ENCODE measurements around the gene RPL27.

Gene RPL27

GRCh38 chr17:43025290-43025657 lies 27.1 kb downstream of the RPL27 start:
- H3K4me3 ChIP-seq (ENCODE audit: low read depth, low read length) = no peak overlapping the region
- TF ChIP-seq MAX (IDR thresholded peaks at IDR 0.05; ENCODE audit: low read depth, low read length) = no peak
- TF ChIP-seq MYC (IDR thresholded peaks at IDR 0.05; ENCODE audit: low read depth, low read length) = no peak
- TF ChIP-seq CTCF (IDR thresholded peaks at IDR 0.05; ENCODE audit: low read depth, low read length) = no peak
- no peak for TF ChIP-seq POLR2A (IDR thresholded peaks at IDR 0.05; ENCODE audit: extremely low read depth, insufficient read length)
- no peak for DNase-seq (ENCODE audit: low read depth)

DNA sequence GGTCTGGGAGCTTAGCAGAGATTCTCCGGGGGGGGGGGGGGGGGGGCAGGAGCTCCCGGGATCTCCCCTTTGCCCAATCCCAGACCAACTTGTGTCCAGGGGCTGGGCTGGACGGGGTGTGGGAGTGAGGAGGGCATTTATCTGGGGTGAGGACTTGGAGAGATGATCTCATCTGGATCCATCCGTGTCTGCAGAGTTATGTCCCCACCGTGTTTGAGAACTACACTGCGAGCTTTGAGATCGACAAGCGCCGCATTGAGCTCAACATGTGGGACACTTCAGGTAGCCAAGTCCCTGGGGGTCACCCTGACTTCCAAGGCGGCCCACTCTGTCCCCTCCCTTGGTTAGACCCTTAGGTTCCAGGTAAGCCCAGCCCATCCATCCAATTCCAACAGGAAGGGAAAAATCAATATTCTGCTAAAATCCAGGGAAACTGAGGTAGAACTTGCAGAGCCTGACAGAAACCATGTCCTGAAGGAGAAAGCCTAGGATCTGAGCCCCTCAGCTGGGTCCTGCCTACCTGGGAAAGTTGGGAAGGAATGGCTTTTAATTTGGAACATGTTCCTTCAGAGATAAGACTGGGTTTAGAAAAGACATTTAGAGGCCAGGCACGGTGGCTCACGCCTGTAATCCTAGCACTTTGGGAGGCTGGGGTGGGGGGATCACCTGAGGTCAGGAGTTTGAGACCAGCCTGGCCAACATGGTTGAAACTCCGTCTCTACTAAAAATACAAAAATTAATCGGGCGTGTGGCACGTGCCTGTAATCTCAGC lies 27.7 kb downstream of the RPL27 start:
- H3K4me3 ChIP-seq (ENCODE audit: low read depth, low read length) = no peak overlapping the region
- TF ChIP-seq MYC (IDR thresholded peaks at IDR 0.05; ENCODE audit: low read depth, low read length) = no peak
- no peak for TF ChIP-seq MAX (IDR thresholded peaks at IDR 0.05; ENCODE audit: low read depth, low read length)
- no peak for TF ChIP-seq POLR2A (IDR thresholded peaks at IDR 0.05; ENCODE audit: extremely low read depth, insufficient read length)
- no peak for TF ChIP-seq CTCF (IDR thresholded peaks at IDR 0.05; ENCODE audit: low read depth, low read length)
- DNase-seq (ENCODE audit: low read depth) = no peak

- no peak for DNase-seq (ENCODE audit: low read depth)
- no peak overlapping the region for H3K4me3 ChIP-seq (ENCODE audit: low read depth, low read length)
- no peak for TF ChIP-seq CTCF (IDR thresholded peaks at IDR 0.05; ENCODE audit: low read depth, low read length)
- TF ChIP-seq MAX (IDR thresholded peaks at IDR 0.05; ENCODE audit: low read depth, low read length) = no peak
- no peak for TF ChIP-seq MYC (IDR thresholded peaks at IDR 0.05; ENCODE audit: low read depth, low read length)
- TF ChIP-seq POLR2A (IDR thresholded peaks at IDR 0.05; ENCODE audit: extremely low read depth, insufficient read length) = no peak
Measured at GRCh38 chr17:43026595-43026994, 28.4 kb downstream of the RPL27 start.

DNA sequence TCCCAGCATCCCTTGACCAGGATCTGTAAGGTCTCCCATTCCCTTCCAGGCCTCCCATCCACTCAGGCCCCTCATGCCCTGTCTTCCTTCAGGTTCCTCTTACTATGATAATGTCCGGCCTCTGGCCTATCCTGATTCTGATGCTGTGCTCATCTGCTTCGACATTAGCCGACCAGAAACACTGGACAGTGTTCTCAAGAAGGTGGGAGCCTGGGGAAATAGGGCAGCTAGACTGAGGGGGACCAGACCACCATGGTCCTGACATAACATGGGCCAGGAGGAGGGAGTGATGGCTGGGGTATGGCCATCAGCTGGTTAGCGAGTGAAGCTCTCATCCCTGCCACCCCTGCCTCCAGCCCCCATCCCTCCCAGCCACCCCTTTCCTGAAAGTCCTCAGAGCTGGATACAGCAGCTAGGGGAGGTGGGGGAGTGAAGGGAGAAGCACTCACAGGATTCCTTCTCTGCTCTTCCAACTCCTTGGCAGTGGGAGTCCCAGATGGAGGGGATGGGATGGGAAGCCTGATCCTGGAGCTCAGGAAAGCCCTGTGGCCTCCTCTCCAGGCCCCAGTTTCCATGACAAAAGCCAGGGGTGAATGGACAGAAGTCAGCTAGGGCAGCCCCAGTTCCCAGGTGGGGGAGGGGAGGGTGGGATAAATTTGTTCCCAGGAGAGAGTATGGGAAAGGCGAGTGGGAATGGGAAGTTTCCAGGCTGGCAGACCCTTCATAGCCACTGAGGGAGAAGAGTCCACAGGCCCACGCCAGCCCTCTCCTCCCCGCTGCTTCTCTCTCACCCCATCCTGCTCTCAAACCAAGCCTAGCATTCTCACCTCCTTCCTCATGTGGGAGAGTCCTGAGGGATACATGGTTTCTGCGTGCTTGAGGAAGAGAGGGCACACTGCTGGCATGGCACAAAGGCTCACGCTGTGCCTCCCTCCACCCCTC lies 29.1 kb downstream of the RPL27 start:
- no peak for DNase-seq (ENCODE audit: low read depth)
- no peak overlapping the region for H3K4me3 ChIP-seq (ENCODE audit: low read depth, low read length)

More for the DNA sequence above, 29.1 kb downstream of the RPL27 start:
- TF ChIP-seq POLR2A (IDR thresholded peaks at IDR 0.05; ENCODE audit: extremely low read depth, insufficient read length) = no peak
- TF ChIP-seq MYC (IDR thresholded peaks at IDR 0.05; ENCODE audit: low read depth, low read length) = no peak
- no peak for TF ChIP-seq CTCF (IDR thresholded peaks at IDR 0.05; ENCODE audit: low read depth, low read length)
- TF ChIP-seq MAX (IDR thresholded peaks at IDR 0.05; ENCODE audit: low read depth, low read length) = no peak
